Mesendoderm (in vitro differentiated cells): ENCODE measurements around the gene EVC2.

Source experiments
- DNase-seq: peaks from one replicate; pipeline ENCODE4 v3.0.0; 2013
- H2AK5ac ChIP-seq: 2 replicates; pipeline ENCODE4 v1.6.1; 2013; ENCODE audit warnings: low read length, inconsistent platforms
- H2BK120ac ChIP-seq: 2 replicates; pipeline ENCODE4 v1.6.1; 2013; ENCODE audit warnings: low read depth, mild to moderate bottlenecking, low read length, moderate library complexity, mixed read lengths
- H2BK15ac ChIP-seq: replicated peaks from 2 replicates; pipeline ENCODE4 v1.6.1; 2013; ENCODE audit warnings: low read depth, mild to moderate bottlenecking, moderate library complexity
- H2BK5ac ChIP-seq: 2 replicates; pipeline ENCODE4 v1.6.1; 2013; ENCODE audit warnings: low read length, inconsistent platforms
- H3K18ac ChIP-seq: 2 replicates; pipeline ENCODE4 v1.6.1; 2013; ENCODE audit warnings: mild to moderate bottlenecking, low read length, mixed read lengths
- H3K23ac ChIP-seq: one replicate; pipeline ENCODE4 v1.6.1; 2013; ENCODE audit warnings: low read length
- H3K27ac ChIP-seq: 2 replicates; pipeline ENCODE4 v1.5.1; 2013; ENCODE audit warnings: low read depth, mild to moderate bottlenecking, inconsistent platforms, low read length, moderate library complexity
- H3K27me3 ChIP-seq: 2 replicates; pipeline ENCODE4 v1.6.1; 2013; ENCODE audit warnings: low read length, control low read depth, mild to moderate bottlenecking, inconsistent platforms; ENCODE audit not compliant: insufficient read depth, poor library complexity
- H3K36me3 ChIP-seq: 2 replicates; pipeline ENCODE4 v1.6.1; 2013; ENCODE audit warnings: low read length, inconsistent platforms; ENCODE audit not compliant: control insufficient read depth, insufficient read depth
- H3K4ac ChIP-seq: one replicate; pipeline ENCODE4 v1.6.1; 2013; ENCODE audit warnings: low read depth, mild to moderate bottlenecking, low read length, moderate library complexity
- H3K4me1 ChIP-seq: 2 replicates; pipeline ENCODE4 v1.6.1; 2013; ENCODE audit warnings: low read depth, low read length, inconsistent platforms; ENCODE audit not compliant: control insufficient read depth
- H3K4me2 ChIP-seq: 2 replicates; pipeline ENCODE4 v1.6.1; 2013; ENCODE audit warnings: low read length
- H3K4me3 ChIP-seq: 2 replicates; pipeline ENCODE4 v1.5.1; 2013; ENCODE audit warnings: mild to moderate bottlenecking, low read length
- H3K56ac ChIP-seq: one replicate; pipeline ENCODE4 v1.6.1; 2013; ENCODE audit warnings: low read length
- H3K79me1 ChIP-seq: 2 replicates; pipeline ENCODE4 v1.6.1; 2013; ENCODE audit warnings: low read length, inconsistent platforms
- H3K79me2 ChIP-seq: 2 replicates; pipeline ENCODE4 v1.6.1; 2013; ENCODE audit warnings: mild to moderate bottlenecking, low read length; ENCODE audit not compliant: control insufficient read depth, insufficient read depth
- H3K9ac ChIP-seq: 2 replicates; pipeline ENCODE4 v1.6.1; 2013; ENCODE audit warnings: low read length, inconsistent platforms
- H4K5ac ChIP-seq: one replicate; pipeline ENCODE4 v1.6.1; 2013; ENCODE audit warnings: low read length
- H4K8ac ChIP-seq: one replicate; pipeline ENCODE4 v1.6.1; 2013; ENCODE audit warnings: low read depth, mild to moderate bottlenecking, control low read depth, low read length, moderate library complexity
- WGBS: extraction: QIAGEN DNeasy Blood & Tissue Kit; methylation state at CpG from one replicate; pipeline ENCODE4 v1.1.7; 2013; ENCODE audit warnings: low lambda C conversion rate, missing lambda C conversion rate; ENCODE audit not compliant: insufficient coverage; ENCODE audit errors: extremely low coverage; 5-methylcytosine and 5-hydroxymethylcytosine counted together

EVC2 gene

DNA sequence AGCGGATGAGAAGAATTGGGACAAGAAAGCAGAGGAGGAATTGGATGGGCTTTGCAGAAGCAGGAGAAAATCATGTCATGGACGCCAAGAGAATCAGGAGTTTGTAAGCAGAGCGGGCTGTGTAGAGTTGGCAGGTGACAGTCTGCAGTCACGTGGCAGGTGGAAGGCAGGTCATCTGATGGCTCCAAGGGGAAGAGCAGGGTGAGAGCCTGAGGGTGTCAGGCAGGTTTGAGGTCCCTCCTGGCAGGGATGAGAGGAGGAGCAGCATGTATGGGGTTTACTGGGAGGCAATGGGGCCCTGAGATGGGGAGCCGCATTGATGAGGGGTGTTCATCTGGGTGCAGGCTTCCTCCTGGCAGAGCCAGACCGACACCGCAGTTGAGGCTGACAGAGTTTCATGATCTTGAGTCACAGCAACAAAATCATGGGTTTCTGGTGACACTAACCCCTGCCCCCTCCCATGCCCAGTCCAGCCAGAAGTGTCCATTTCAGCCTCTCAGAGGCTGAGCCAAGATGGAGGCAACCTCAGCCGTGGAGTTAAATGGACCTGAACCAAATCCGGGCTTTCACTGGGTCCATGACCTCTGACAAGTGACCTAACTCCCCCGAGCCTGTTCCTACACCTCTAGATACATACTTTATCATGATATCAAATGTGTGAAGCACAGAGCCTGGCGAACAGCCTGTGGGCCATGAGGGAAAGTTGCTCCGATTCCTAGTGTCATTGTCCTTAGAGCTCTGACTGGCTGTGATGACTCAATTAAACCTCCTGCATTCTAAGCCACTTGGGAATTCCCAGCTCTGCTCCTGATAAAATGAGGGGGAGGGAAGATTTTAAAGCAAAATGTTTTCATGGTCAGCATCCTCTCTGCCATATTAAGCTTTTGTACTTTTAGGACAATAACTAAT lies 38.7 kb upstream of the EVC2 start:
- Histone ChIP-seq H3K27ac (no peak overlapping the region), H3K4me2 (no peak overlapping the region), H3K4me1 (peaks cover 3% of the 10 kb centered on the region), H3K79me2 (no peaks in the 10 kb centered on the region), H3K79me1 (no peaks in the 10 kb centered on the region), H3K23ac (no peak overlapping the region), H3K18ac (no peak overlapping the region), H2AK5ac (no peak overlapping the region), H3K56ac (no peak overlapping the region), H4K8ac (no peak overlapping the region), H3K36me3 (peaks cover 9% of the 10 kb centered on the region), H2BK15ac (no peak overlapping the region), H3K4ac (no peak overlapping the region), H4K5ac (no peak overlapping the region), H3K4me3 (no peak overlapping the region), H3K9ac (no peak overlapping the region), H2BK120ac (no peak overlapping the region), H3K27me3 (no peaks in the 10 kb centered on the region), H2BK5ac (no peak overlapping the region)
- no peak for DNase-seq
- WGBS: no CpG with 5 or more reads among the region's 12 CpGs

DNA sequence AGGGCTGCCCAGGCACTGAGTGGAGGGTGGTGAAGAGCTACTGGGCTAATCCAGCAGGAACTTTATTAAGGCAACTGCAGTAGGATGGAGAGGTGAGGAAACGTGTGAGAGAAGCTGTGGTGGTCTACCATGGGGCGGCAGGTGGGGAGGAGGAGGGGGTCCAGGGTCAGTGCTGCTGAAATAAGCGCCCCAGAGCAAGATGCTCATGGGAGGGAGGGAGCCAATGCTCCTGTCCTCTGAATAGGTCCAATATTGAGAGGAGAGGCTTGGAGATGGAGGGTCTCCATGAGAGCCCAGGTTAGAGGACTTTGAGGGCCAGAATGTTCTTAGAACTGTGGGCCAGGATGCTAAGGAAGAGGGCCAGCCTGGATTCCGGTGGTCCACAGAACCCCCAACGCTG lies 37.9 kb upstream of the EVC2 start:
- no peak overlapping the region for H3K56ac ChIP-seq
- no peaks in the 10 kb centered on the region for H3K4me1 ChIP-seq
- H2BK15ac ChIP-seq: no peak overlapping the region
- peaks cover 9% of the 10 kb centered on the region for H3K36me3 ChIP-seq
- H3K9ac ChIP-seq: no peak overlapping the region
- H4K8ac ChIP-seq: no peak overlapping the region
- no peaks in the 10 kb centered on the region for H3K79me2 ChIP-seq
- H2BK5ac ChIP-seq: no peak overlapping the region
- WGBS: no CpG with 5 or more reads among the region's 5 CpGs
- H3K4ac ChIP-seq: no peak overlapping the region
- H3K18ac ChIP-seq: no peak overlapping the region
- H4K5ac ChIP-seq: no peak overlapping the region
- H3K27ac ChIP-seq: no peak overlapping the region
- H3K4me3 ChIP-seq: no peak overlapping the region
- H2BK120ac ChIP-seq: no peak overlapping the region
- H3K79me1 ChIP-seq: no peaks in the 10 kb centered on the region
- DNase-seq: no peak
- no peak overlapping the region for H3K4me2 ChIP-seq
- H2AK5ac ChIP-seq: no peak overlapping the region
- H3K27me3 ChIP-seq: no peaks in the 10 kb centered on the region
- H3K23ac ChIP-seq: no peak overlapping the region

DNA sequence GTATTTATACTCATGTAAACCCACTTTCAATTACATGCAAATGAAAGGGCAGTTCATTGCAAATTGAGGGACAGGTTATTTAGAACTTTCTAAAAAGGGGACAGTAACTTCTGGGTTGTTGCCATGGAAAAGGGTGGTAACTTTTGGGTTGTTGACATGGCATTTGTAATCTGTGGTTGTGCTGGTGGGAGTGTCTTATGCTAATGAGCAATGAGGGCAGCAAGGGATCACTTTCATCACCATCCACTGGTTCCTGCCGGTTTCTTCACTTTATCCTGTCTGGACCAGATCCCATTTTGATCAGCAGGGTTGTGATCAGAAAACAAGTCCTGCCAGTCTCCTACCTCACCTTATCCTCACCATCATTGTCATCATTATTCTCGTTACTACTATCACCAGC lies 34.6 kb upstream of the EVC2 start:
- Histone ChIP-seq H3K23ac (no peak overlapping the region), H2AK5ac (no peak overlapping the region), H3K4me1 (no peaks in the 10 kb centered on the region), H3K27ac (no peak overlapping the region), H3K36me3 (peaks cover 8% of the 10 kb centered on the region), H3K4me2 (no peak overlapping the region), H3K4me3 (no peak overlapping the region), H2BK5ac (no peak overlapping the region), H3K27me3 (no peaks in the 10 kb centered on the region), H2BK120ac (no peak overlapping the region), H3K4ac (no peak overlapping the region), H2BK15ac (no peak overlapping the region), H3K18ac (no peak overlapping the region), H3K56ac (no peak overlapping the region), H4K5ac (no peak overlapping the region), H3K79me2 (no peaks in the 10 kb centered on the region), H3K9ac (no peak overlapping the region), H4K8ac (no peak overlapping the region), H3K79me1 (no peaks in the 10 kb centered on the region)
- WGBS: no CpG with 5 or more reads among the region's 2 CpGs
- no peak for DNase-seq

DNA sequence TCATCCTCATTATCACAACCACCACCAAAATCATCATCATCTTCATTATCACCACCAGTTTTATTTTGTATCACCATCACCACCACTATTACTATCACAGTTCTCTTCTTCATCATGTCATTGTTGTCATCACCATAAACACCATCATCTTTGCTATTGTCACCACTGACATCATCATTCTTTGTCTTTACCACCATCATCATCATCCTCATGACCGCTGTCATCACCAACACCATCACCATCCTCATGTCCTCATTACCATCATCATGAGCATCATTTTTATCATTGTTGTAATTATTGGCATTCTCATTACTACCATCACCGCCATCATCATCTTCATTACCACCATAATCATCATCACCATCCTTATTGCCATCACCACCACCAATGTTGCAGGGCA lies 34.0 kb upstream of the EVC2 start:
- Histone ChIP-seq H3K18ac (no peak overlapping the region), H3K4ac (no peak overlapping the region), H2AK5ac (no peak overlapping the region), H2BK120ac (no peak overlapping the region), H2BK5ac (no peak overlapping the region), H4K8ac (no peak overlapping the region), H3K27ac (no peak overlapping the region), H3K56ac (no peak overlapping the region), H3K36me3 (peaks cover 8% of the 10 kb centered on the region), H3K27me3 (no peaks in the 10 kb centered on the region), H3K4me2 (no peak overlapping the region), H3K4me1 (no peaks in the 10 kb centered on the region), H3K9ac (no peak overlapping the region), H3K79me2 (no peaks in the 10 kb centered on the region), H3K79me1 (no peaks in the 10 kb centered on the region), H2BK15ac (no peak overlapping the region), H4K5ac (no peak overlapping the region), H3K4me3 (no peak overlapping the region), H3K23ac (no peak overlapping the region)
- no CpG with 5 or more reads among the region's 2 CpGs for WGBS
- no peak for DNase-seq

DNA sequence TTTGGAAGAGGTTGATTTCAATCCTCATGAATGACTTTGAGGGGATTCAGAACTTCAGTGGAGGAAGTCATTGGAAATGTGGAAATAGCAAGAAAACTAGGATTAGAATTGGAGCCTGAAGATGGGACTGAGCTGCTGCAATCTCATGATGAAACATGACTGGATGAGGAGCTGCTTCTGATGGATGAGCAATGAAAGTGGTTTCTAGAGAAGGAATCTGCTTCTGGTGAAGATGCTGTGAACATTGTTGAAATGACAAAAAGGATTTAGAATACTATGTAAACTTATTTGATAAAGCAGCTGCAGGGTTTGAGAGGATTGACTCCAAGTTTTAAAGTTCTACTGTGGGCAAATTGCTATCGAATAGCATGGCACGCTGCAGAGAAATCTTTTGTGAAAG lies 29.7 kb upstream of the EVC2 start:
- Histone ChIP-seq H3K27me3 (no peaks in the 10 kb centered on the region), H2BK15ac (no peak overlapping the region)
- WGBS: no CpG with 5 or more reads among the region's 2 CpGs

DNA sequence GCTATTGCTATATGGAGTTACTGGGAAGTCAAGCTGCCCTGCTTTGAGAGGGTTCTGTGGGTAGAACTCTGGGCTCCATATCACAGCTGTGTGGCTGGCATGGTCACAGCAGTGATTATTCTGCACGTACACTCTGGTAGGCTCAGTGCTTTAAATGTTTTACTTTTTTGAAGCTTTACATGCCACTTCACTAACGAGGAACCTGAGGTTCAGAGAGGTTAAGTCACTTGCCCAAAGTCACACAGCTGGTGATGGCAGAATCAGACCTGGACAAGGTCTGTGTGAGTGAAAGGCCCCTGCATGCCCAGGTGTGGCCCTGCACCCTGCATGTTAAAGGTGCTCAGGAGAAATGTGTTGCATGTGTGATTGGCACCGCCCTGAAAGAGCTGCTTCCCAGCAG lies 27.1 kb upstream of the EVC2 start:
- Histone ChIP-seq H3K4me3 (no peak overlapping the region), H4K8ac (no peak overlapping the region), H3K4ac (no peak overlapping the region), H3K23ac (no peak overlapping the region), H3K4me2 (no peak overlapping the region), H2AK5ac (no peak overlapping the region), H3K36me3 (peaks cover 5% of the 10 kb centered on the region), H4K5ac (no peak overlapping the region), H3K9ac (no peak overlapping the region), H3K79me1 (no peaks in the 10 kb centered on the region), H2BK5ac (no peak overlapping the region), H3K18ac (no peak overlapping the region), H2BK15ac (no peak overlapping the region), H3K27me3 (no peaks in the 10 kb centered on the region), H3K27ac (no peak overlapping the region), H3K56ac (no peak overlapping the region), H3K4me1 (no peaks in the 10 kb centered on the region), H3K79me2 (no peaks in the 10 kb centered on the region), H2BK120ac (no peak overlapping the region)
- WGBS: no CpG with 5 or more reads among the region's 3 CpGs
- DNase-seq: no peak

More for the DNA sequence above, 29.7 kb upstream of the EVC2 start:
- no peak overlapping the region for H3K4ac ChIP-seq
- no peak overlapping the region for H3K9ac ChIP-seq
- no peak overlapping the region for H3K4me2 ChIP-seq
- peaks cover 7% of the 10 kb centered on the region for H3K36me3 ChIP-seq
- no peaks in the 10 kb centered on the region for H3K79me1 ChIP-seq
- no peak overlapping the region for H4K8ac ChIP-seq
- no peak overlapping the region for H2BK5ac ChIP-seq
- H2BK120ac ChIP-seq: no peak overlapping the region
- H3K23ac ChIP-seq: no peak overlapping the region
- H4K5ac ChIP-seq: no peak overlapping the region
- no peaks in the 10 kb centered on the region for H3K79me2 ChIP-seq
- no peaks in the 10 kb centered on the region for H3K4me1 ChIP-seq
- H2AK5ac ChIP-seq: no peak overlapping the region
- H3K4me3 ChIP-seq: no peak overlapping the region
- H3K27ac ChIP-seq: no peak overlapping the region
- no peak overlapping the region for H3K56ac ChIP-seq
- no peak for DNase-seq
- no peak overlapping the region for H3K18ac ChIP-seq
